ENCODE results near the gene LPCAT2.

Gene LPCAT2

DNA sequence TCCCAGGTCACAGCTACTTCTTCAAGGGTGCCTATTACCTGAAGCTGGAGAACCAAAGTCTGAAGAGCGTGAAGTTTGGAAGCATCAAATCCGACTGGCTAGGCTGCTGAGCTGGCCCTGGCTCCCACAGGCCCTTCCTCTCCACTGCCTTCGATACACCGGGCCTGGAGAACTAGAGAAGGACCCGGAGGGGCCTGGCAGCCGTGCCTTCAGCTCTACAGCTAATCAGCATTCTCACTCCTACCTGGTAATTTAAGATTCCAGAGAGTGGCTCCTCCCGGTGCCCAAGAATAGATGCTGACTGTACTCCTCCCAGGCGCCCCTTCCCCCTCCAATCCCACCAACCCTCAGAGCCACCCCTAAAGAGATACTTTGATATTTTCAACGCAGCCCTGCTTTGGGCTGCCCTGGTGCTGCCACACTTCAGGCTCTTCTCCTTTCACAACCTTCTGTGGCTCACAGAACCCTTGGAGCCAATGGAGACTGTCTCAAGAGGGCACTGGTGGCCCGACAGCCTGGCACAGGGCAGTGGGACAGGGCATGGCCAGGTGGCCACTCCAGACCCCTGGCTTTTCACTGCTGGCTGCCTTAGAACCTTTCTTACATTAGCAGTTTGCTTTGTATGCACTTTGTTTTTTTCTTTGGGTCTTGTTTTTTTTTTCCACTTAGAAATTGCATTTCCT, 3.4 kb upstream of the LPCAT2 start:
- DNase-seq, result no peak

GRCh38 chr16:55506083-55506482, 2.8 kb upstream of the LPCAT2 start:
- DNase-seq, result no peak

DNA sequence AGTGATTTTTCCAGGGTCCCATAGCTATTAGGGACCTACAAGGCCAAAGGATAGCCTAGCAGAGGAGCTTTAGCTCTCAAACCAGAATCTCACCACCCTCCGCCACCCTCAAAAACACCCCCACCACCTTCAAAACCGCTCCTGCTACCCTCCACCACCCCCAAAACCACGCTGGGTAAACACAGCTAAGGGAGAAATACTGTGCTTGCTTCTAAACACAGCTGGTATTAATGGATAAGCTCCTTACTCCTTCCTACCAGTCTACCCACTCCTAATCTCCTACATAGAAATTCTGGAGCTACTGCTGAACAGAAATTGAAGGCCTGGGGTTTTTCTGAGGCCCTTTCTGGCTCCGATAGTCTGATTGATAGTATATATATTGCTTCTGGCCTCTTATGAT, 2.2 kb upstream of the LPCAT2 start:
- DNase-seq, result no peak

DNA sequence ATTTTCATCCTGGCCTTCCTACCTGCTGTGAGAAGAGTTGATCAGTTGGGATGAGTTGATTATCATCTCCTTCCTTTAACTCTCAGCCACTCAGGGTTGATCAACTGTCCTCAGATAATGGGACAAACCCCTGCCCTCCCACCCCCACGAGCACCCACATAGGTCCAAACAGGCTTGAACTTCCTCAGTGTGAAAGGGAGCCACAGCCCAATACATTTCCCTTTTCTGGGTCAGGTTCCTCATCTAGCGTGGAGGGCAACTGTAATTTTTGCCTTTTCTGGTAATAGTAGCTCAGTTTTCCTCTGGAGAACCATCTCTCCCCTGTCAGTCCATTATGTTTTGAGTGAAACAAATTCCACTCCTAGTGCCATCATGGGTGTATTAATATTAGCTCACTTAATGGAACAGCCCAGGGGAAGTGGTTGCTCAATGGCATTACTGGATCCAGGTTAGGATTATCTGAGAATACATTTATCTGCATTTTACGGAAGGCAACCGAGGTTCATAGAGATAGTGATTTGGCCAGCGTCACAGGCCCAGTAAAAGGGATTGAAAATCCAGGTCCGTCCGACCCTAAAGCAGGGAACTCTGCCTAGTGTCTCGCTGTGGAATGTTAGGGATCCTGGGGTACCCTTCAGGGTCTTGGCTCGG, 476 bp upstream of the LPCAT2 start:
- peak; percentile 11 for DNase-seq

- peak; percentile 74 to 75 for DNase-seq
Observed at GRCh38 chr16:55510185-55510805, 1.4 kb downstream of the LPCAT2 start.

DNA sequence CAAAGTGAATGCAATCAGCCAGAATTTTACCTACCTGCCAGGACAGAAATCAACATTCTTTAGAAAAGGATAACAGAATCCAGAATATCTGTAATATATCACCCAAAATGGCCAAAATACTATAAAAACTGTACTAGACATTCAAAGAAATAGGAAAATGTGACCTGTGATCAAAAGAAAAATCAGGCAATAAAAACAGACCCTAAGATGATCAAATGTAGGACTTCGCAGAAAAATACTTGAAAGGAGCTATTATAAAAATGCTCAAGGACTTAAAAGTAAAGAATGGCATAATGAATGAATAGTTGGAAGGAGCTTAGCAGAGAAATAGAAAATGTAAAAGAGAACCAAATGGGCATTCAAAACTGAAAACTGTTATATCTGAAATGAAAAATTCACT, 4.1 kb downstream of the LPCAT2 start:
- DNase-seq, result no peak

- no peak for DNase-seq
Observed at GRCh38 chr16:55513616-55514015, 4.7 kb downstream of the LPCAT2 start.

DNA sequence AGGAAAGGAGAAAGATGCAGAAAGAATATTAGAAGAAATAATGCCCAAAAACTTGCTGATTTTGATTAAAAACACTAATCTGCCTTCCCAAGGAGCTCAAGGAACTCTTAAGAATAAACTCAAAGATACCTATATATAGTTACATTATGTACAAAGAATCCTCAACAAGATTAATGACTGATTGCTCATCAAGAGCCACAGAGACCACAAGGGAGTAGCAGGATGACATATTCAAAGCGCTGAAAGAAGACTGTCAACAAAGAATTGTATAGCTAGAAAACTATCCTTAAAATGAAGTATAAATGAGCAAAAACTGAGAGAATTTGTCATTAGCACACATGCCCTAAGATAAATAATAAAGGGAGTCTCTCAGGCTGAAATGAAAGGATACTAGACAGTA, 6.2 kb downstream of the LPCAT2 start:
- no peak for DNase-seq

GRCh38 chr16:55521792-55522191, 12.9 kb downstream of the LPCAT2 start:
- no peak for DNase-seq

- no peak for DNase-seq
Observed at GRCh38 chr16:55526441-55526840, 17.6 kb downstream of the LPCAT2 start.

GRCh38 chr16:55527885-55528284, 19.0 kb downstream of the LPCAT2 start:
- DNase-seq, result no peak

- no peak for DNase-seq
Observed at GRCh38 chr16:55529018-55529417, 20.1 kb downstream of the LPCAT2 start.

DNA sequence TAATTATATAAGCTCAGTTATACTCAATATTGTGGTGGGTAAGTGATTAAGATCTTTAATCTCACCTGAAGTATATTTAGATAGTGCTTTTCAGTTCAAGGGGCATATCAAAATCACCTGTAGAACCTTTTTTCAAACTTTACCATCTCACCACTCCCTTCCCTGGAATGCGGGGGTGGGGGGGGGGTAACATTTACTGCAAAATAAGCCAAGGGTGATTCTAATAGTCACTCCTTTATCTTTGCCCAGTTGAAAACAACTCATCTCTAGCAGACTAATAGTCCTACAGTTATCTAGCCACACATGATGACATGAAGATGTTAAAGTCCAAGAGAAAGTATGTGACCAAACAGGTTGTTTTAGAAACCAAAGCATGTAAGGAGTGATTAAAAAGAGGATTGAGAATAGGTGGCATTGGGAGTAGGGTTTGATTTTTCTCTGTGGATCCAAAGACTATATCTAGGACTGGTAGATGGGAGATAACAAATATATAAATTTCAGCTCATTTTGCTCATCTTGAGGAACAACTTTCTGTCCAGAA, 21.5 kb downstream of the LPCAT2 start:
- no peak for DNase-seq

DNA sequence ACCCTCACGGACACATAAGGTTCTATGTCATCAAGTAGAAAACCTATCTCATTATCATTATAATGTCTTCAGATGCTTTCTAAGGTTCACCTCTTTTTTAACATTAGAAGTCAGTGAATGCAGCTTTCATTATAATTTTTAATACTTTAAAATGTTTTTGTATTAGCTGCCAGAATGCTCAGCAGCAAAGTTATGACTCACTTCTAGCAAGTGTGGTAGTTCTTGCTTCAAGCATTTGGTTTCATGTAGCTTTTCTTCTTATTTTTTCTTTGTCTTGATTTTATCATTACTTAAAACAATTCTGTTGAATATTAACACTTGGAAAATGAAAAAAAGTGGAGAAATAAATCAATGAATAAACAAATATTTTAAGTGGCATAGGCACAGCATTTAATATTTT, 23.4 kb downstream of the LPCAT2 start:
- no peak for DNase-seq

DNA sequence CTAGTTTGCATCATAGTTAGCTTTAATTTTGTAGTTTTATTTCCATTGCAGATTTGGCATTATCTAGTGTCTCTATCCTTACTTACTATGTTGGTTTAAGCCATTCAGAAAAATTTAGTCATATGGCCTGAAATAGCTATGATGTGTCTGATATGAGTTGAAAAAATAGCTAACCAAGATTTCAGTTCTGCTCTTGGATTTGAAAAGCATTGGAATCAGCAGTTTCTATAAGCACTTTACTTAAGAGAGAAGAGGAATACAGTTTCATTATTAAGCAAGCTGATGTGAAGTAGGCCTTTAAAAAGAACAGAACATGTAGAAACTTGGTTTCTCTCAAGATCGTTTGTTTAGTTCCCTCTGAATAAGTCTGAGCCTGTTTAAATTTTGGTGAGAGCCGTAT, 25.9 kb downstream of the LPCAT2 start:
- no peak for DNase-seq

DNA sequence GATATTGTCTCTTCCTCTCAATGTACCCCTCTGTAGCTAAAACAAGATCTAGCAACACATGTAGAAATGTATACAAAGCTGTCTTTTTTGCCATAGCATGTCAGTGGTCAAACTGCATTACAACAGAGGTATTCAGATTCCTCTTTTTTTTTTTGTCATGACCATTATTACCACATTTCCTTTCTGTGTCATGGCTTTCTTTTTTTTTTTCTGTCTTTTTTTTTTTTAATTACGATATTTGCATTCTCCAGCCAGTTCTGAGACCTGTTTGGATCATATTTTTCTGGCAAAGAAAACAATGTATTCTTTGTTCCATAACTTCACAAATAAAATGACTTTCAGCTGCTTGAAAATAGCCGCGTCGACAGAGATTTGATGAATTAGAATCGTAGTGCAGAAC, 30.2 kb downstream of the LPCAT2 start:
- peak; percentile 84 to 88 for DNase-seq

- no peak for DNase-seq
Observed at GRCh38 chr16:55539488-55539887, 30.6 kb downstream of the LPCAT2 start.

DNA sequence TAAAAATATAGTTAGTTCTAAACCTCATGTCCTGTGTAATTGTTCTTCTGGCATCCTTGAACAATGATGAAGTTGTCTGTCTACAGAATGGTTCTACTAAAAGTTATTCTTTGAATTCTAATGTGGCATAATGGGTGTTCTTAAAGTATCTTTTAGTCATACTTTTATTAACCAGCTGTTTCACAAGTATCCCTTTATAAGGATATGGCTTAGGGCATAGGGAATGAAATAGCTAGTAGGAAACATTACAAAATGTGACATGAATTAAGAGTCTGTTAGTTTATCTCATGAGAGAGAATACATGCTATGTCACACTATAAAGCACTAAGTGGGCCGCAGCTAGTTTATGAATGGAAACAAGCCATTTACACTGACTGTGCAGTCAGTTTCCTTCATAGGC, 31.3 kb downstream of the LPCAT2 start:
- DNase-seq, result no peak

- no peak for DNase-seq
Observed at GRCh38 chr16:55542459-55543082, 33.7 kb downstream of the LPCAT2 start.

DNA sequence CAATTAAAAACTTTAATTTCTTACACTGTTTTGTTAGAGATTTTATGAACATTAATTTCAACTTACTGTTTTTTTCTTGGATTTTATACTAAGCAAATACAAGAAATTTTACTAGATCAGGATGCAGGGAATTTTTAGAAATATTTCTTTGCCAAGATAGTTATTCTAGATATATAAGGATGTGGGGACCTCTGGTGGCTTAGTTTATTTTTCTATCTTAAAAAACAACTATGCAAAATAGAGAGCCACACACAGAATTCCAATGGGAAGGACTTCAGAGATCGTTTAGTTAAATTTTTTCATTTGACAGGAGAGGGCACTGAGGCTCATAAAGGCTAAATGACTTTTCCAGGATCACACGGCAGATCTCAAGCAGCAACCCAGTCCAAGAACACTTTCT, 34.6 kb downstream of the LPCAT2 start:
- no peak for DNase-seq

GRCh38 chr16:55552621-55553020, 43.7 kb downstream of the LPCAT2 start:
- no peak for DNase-seq

GRCh38 chr16:55555436-55555835, 46.6 kb downstream of the LPCAT2 start:
- DNase-seq, result no peak

GRCh38 chr16:55557186-55557585, 48.3 kb downstream of the LPCAT2 start:
- DNase-seq, result no peak

DNA sequence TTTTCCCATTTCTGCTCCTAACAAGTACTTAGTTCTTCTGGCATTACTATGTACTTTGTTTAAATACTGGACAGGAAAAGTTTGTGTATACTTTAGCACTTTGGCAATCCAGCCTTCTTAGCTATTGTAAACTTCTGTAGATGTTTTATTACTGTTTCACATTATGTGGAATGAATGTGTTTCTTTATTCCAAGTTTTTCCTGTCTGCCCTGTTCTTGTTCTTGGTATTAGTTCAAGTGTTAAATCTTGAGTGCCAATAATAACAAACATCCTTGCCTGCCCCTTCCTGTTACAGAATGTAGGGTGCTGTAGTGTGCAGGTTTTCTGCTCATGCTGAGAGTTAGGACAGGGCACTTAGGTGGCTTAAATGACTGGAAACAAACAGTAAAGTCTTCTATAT, 50.4 kb downstream of the LPCAT2 start:
- no peak for DNase-seq

All from AML-193 (cell line).